H1 (cell line): ENCODE data around the gene C1QA. TPM values are rescaled to one million over a fixed set of nuclear protein-coding genes. Genes with fewer than 3 reads are reported as not detected.

Source experiments
- CTCF ChIA-PET: fragments of 300-600 bp; sonication (Branson Sonifier 250); formaldehyde crosslinking; loops from one replicate; lab custom pipeline; 2021; ENCODE audit not compliant: partially characterized antibody; lab: Charles Lee
- POLR2A ChIA-PET: fragments of 300-600 bp; sonication (Branson Sonifier 250); formaldehyde crosslinking; loops from one replicate; lab custom pipeline; 2021; ENCODE audit warnings: inconsistent platforms; ENCODE audit not compliant: partially characterized antibody; lab: Charles Lee
- DNase-seq, 2 experiments: peaks; one replicate each; pipeline versions ENCODE4 v3.0.0 to v3.0.0-alpha.2; 2010 to 2022; ENCODE audit warnings: low spot score in 2 of 2, low read depth in 1 of 2, mixed read lengths in 1 of 2
- FAIRE-seq: peaks from 2 replicates; lab custom pipeline; 2011; peaks lifted over from hg19 to GRCh38; lab: Jason Lieb, UNC
- H2AFZ ChIP-seq: 2 replicates; pipeline ENCODE4 v1.8.1; 2012; ENCODE audit warnings: low read length, inconsistent platforms
- H2AK5ac ChIP-seq: 2 replicates; pipeline ENCODE4 v1.6.1; 2013; ENCODE audit warnings: low read depth, low read length
- H2BK120ac ChIP-seq: replicated peaks from 2 replicates; pipeline ENCODE3; 2013; ENCODE audit warnings: low read depth, low read length, inconsistent platforms
- H2BK12ac ChIP-seq: 2 replicates; pipeline ENCODE4 v1.6.1; 2013; ENCODE audit warnings: low read depth, low read length
- H2BK15ac ChIP-seq: 2 replicates; pipeline ENCODE4 v1.6.1; 2013; ENCODE audit warnings: low read length
- H2BK20ac ChIP-seq: 2 replicates; pipeline ENCODE4 v1.6.1; 2013; ENCODE audit warnings: low read length
- H2BK5ac ChIP-seq: 2 replicates; pipeline ENCODE4 v1.6.1; 2013; ENCODE audit warnings: low read depth, low read length
- H3K14ac ChIP-seq: 2 replicates; pipeline ENCODE4 v1.6.1; 2013; ENCODE audit warnings: inconsistent platforms; ENCODE audit not compliant: insufficient read length
- H3K18ac ChIP-seq: 2 replicates; pipeline ENCODE4 v1.6.1; 2013; ENCODE audit warnings: low read length; ENCODE audit errors: extremely low read depth
- H3K23ac ChIP-seq: 2 replicates; pipeline ENCODE4 v1.6.1; 2013; ENCODE audit warnings: inconsistent platforms; ENCODE audit not compliant: insufficient read length
- H3K23me2 ChIP-seq: 2 replicates; pipeline ENCODE4 v1.6.1; 2013; ENCODE audit warnings: low read depth, low read length
- H3K27ac ChIP-seq: 2 replicates; pipeline ENCODE4 v1.6.1; 2011; ENCODE audit warnings: low read depth, low read length, inconsistent platforms
- H3K27me3 ChIP-seq, 4 experiments: replicated peaks in 1 of 4; 1 replicate in 1 of 4; 2 replicates in 3 of 4; pipeline versions ENCODE4 v1.6.1 to v1.8.1; 2011 to 2013; ENCODE audit warnings: low read length in 3 of 4, mild to moderate bottlenecking in 3 of 4, inconsistent platforms in 2 of 4, mixed read lengths in 2 of 4, moderate library complexity in 1 of 4; ENCODE audit not compliant: control insufficient read depth in 3 of 4, insufficient read depth in 3 of 4; ENCODE audit errors: extremely low read depth in 1 of 4
- H3K36me3 ChIP-seq, 4 experiments: 2 replicates each; pipeline versions ENCODE4 v1.6.1 to v1.8.1; 2011 to 2013; ENCODE audit warnings: mild to moderate bottlenecking in 4 of 4, low read length in 3 of 4, moderate library complexity in 2 of 4, control low read depth in 1 of 4, inconsistent platforms in 1 of 4; ENCODE audit not compliant: insufficient read depth in 4 of 4, control insufficient read depth in 2 of 4
- H3K4ac ChIP-seq: replicated peaks from 2 replicates; pipeline ENCODE3; 2013; ENCODE audit warnings: low read length, low read depth, mixed read lengths, inconsistent platforms; ENCODE audit not compliant: insufficient read length
- H3K4me1 ChIP-seq, 4 experiments: replicated peaks in 1 of 4; 1 replicate in 1 of 4; 2 replicates in 3 of 4; pipeline versions ENCODE4 v1.6.1 to v1.8.1; 2011 to 2013; ENCODE audit warnings: low read length in 3 of 4, inconsistent platforms in 2 of 4, mixed read lengths in 1 of 4; ENCODE audit not compliant: insufficient read depth in 4 of 4, control insufficient read depth in 3 of 4
- H3K4me2 ChIP-seq, 2 experiments: 2 replicates each; pipeline versions ENCODE4 v1.6.1 to v1.8.1; 2011 to 2013; ENCODE audit warnings: low read depth in 2 of 2, low read length in 2 of 2, control low read depth in 1 of 2, inconsistent platforms in 1 of 2, mild to moderate bottlenecking in 1 of 2; ENCODE audit not compliant: insufficient read depth in 1 of 2
- H3K4me3 ChIP-seq, 4 experiments: fragments of 200-600, 300-600 bp in 1 of 4; sonication (generic), shearing (Covaris generic), sonication (Bioruptor Twin) in 1 of 4; 2 replicates each; pipeline versions ENCODE4 v1.5.1 to v1.8.1; 2011 to 2016; ENCODE audit warnings: low read length in 4 of 4, low read depth in 3 of 4, control low read depth in 2 of 4, inconsistent platforms in 2 of 4, mild to moderate bottlenecking in 2 of 4, mixed read lengths in 1 of 4, moderate library complexity in 1 of 4; ENCODE audit not compliant: insufficient read depth in 2 of 4; ENCODE audit errors: extremely low read depth in 1 of 4
- H3K56ac ChIP-seq: replicated peaks from 2 replicates; pipeline ENCODE3; 2013; ENCODE audit warnings: low read depth, mild to moderate bottlenecking, mixed read lengths, low read length, inconsistent platforms; ENCODE audit not compliant: insufficient read length
- H3K79me1 ChIP-seq: 2 replicates; pipeline ENCODE4 v1.6.1; 2013; ENCODE audit warnings: low read depth, low read length, control low read depth
- H3K79me2 ChIP-seq, 2 experiments: 2 replicates each; pipeline versions ENCODE4 v1.6.1 to v1.8.1; 2012 to 2013; ENCODE audit warnings: low read length in 2 of 2, mild to moderate bottlenecking in 2 of 2, inconsistent platforms in 1 of 2; ENCODE audit not compliant: insufficient read depth in 2 of 2, control insufficient read depth in 1 of 2
- H3K9ac ChIP-seq, 4 experiments: replicated peaks in 1 of 4; 1 replicate in 1 of 4; 2 replicates in 3 of 4; pipeline versions ENCODE4 v1.6.1 to v1.8.1; 2011 to 2013; ENCODE audit warnings: low read depth in 3 of 4, low read length in 3 of 4, control low read depth in 2 of 4, mild to moderate bottlenecking in 2 of 4, moderate library complexity in 2 of 4, inconsistent platforms in 1 of 4; ENCODE audit errors: extremely low read depth in 1 of 4
- H3K9me3 ChIP-seq, 2 experiments: 2 replicates each; pipeline versions ENCODE4 v1.6.1 to v1.8.1; 2012 to 2013; ENCODE audit warnings: mild to moderate bottlenecking in 2 of 2, moderate library complexity in 2 of 2, control low read depth in 1 of 2, inconsistent platforms in 1 of 2, low read depth in 1 of 2, low read length in 1 of 2, mixed read lengths in 1 of 2; ENCODE audit not compliant: insufficient read depth in 2 of 2
- H4K20me1 ChIP-seq, 2 experiments: replicated peaks in 1 of 2; 2 replicates each; pipeline versions ENCODE3 to v1.8.1; 2011 to 2013; ENCODE audit warnings: inconsistent platforms in 2 of 2, low read length in 2 of 2, mild to moderate bottlenecking in 1 of 2; ENCODE audit not compliant: insufficient read depth in 2 of 2, control insufficient read depth in 1 of 2
- H4K5ac ChIP-seq: 2 replicates; pipeline ENCODE4 v1.6.1; 2013; ENCODE audit warnings: low read length, low read depth, mixed read lengths, inconsistent platforms; ENCODE audit not compliant: insufficient read length
- H4K8ac ChIP-seq: 2 replicates; pipeline ENCODE4 v1.8.0; 2013; ENCODE audit warnings: mild to moderate bottlenecking, moderate library complexity, low read length, inconsistent platforms; ENCODE audit not compliant: insufficient read depth; ENCODE audit errors: extremely low read depth
- H4K91ac ChIP-seq: replicated peaks from 2 replicates; pipeline ENCODE3; 2013; ENCODE audit warnings: low read length, mixed read lengths, inconsistent platforms; ENCODE audit not compliant: insufficient read length
- ASH2L ChIP-seq: fragments of 200-600, 300-600 bp; sonication (generic); IDR thresholded peaks from one replicate; pipeline ENCODE4 v1.7.1; 2017; ENCODE audit warnings: low read length
- CEBPB ChIP-seq: IDR thresholded peaks from 2 replicates; pipeline ENCODE4 v1.6.1; 2012; ENCODE audit warnings: low read depth, low read length
- EGR1 ChIP-seq: IDR thresholded peaks from 2 replicates; pipeline ENCODE4 v1.6.1; 2011; ENCODE audit warnings: low read depth, low read length, borderline replicate concordance
- EP300 ChIP-seq, 2 experiments: IDR thresholded peaks; 1 replicate in 1 of 2; 2 replicates in 1 of 2; pipeline ENCODE4 v1.6.1; 2011 to 2012; ENCODE audit warnings: low read depth in 2 of 2, low read length in 2 of 2, mild to moderate bottlenecking in 2 of 2, borderline replicate concordance in 1 of 2, inconsistent platforms in 1 of 2, moderate library complexity in 1 of 2
- KDM1A ChIP-seq: fragments of 200-600, 300-600 bp; sonication (generic); IDR thresholded peaks from 2 replicates; pipeline ENCODE4 v1.7.1; 2016; ENCODE audit warnings: mild to moderate bottlenecking, low read length, borderline replicate concordance
- KDM5A ChIP-seq: fragments of 200-600 bp; IDR thresholded peaks from 2 replicates; pipeline ENCODE4 v1.7.1; 2012; ENCODE audit warnings: mild to moderate bottlenecking, low read length, inconsistent platforms, mixed read lengths
- MAFK ChIP-seq: IDR thresholded peaks from 2 replicates; pipeline ENCODE4 v1.6.1; 2012; ENCODE audit warnings: low read depth, mild to moderate bottlenecking, improper control_type of control experiment, low read length
- WGBS, 2 experiments: shearing (Covaris generic) in 1 of 2; methylation state at CpG; one replicate each; pipeline versions ENCODE4 v1.1.6 to v1.1.7; 2013 to 2015; ENCODE audit warnings: low lambda C conversion rate in 2 of 2, mixed read lengths in 2 of 2, inconsistent platforms in 1 of 2, low coverage in 1 of 2, missing lambda C conversion rate in 1 of 2; ENCODE audit not compliant: insufficient replicate concordance in 2 of 2, insufficient coverage in 1 of 2, insufficient read length in 1 of 2; ENCODE audit errors: extremely low coverage in 1 of 2, missing lambda C conversion rate in 1 of 2; 5-methylcytosine and 5-hydroxymethylcytosine counted together
- polyA plus RNA-seq, 7 experiments: library from polyadenylated mRNA; depleted of rRNA in 3 of 7; stranded (reverse) in 5 of 7; unstranded in 2 of 7; fragments of >200 nt in 5 of 7; fragments of 200-250 nt in 2 of 7; gene quantifications; 1 replicate in 5 of 7; 2 replicates in 1 of 7; 4 replicates in 1 of 7; pipeline versions ENCODE4 v1.2.1 to v1.2.3, GENCODE V29; 2011 to 2013; ENCODE audit warnings: missing spikeins in 2 of 7, mixed read lengths in 2 of 7
- total RNA-seq: library from RNA; stranded (reverse); fragmentation: NEBNext Ultra II Directional; extraction: Animal tissue kit (Norgen Biotek cat#: 25700); gene quantifications from 2 replicates; pipeline ENCODE4 v1.2.1, GENCODE V29; 2021
- TF ChIP-seq, protein P1 (sequence below): IDR thresholded peaks from 2 replicates; pipeline ENCODE4 v1.6.1; 2011; ENCODE audit warnings: low read depth, mild to moderate bottlenecking, low read length; ENCODE audit not compliant: insufficient read depth

The C1QA gene
- total and polyA plus RNA-seq, 2 of the 8 experiments (the other 6 are each of a cell fraction or from before 2014, with no cell fraction given), result not detected

DNA sequence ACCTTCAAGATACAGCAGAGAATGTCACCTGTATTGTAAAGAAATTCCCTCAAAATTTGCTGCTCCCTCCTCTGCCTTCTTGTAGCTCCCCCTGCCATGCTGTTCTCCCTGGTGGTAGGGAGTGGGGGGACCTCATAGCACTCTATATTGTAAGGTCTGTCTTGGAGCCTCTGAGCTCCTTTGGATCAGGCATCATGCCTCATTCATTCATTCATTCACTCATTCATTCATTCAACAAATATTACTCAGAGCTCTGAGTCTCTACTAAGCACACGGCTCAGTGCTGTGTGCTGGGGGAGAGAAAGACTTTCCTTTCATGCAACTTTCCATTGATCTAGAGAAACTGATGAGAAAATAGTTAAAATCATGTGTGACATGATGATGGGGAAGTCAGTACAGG lies 47.1 kb downstream of the C1QA start:
- 100% methylated on average over 1 of the region's 1 CpG; no CpG with 5 or more reads in 1 of the 2 experiments for WGBS, 2 experiments
- TF ChIP-seq EP300 (IDR thresholded peaks at IDR 0.05; ENCODE audit: borderline replicate concordance in 1 of 2, low read depth in 2 of 2, low read length in 2 of 2) (no peak), CEBPB (no peak), MAFK (no peak), KDM5A (no peak), KDM1A (no peak), EGR1 (no peak), ASH2L (no peak)
- TF ChIP-seq, protein P1, sequence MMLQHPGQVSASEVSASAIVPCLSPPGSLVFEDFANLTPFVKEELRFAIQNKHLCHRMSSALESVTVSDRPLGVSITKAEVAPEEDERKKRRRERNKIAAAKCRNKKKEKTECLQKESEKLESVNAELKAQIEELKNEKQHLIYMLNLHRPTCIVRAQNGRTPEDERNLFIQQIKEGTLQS, result no peak
- H3K4ac ChIP-seq, result no peak overlapping the region
- H3K14ac ChIP-seq, result no peak overlapping the region
- H3K18ac ChIP-seq, result no peak overlapping the region
- POLR2A ChIA-PET, result interaction anchor here (1.5 kb wide), 1 partner anchor 16 kb away, joined by 4 read pairs; no protein-coding TSS in a partner anchor
- no peak overlapping the region for H4K8ac ChIP-seq
- no peak overlapping the region for H2BK15ac ChIP-seq
- CTCF ChIA-PET, result interaction anchor here (0.7 to 3.8 kb wide), 8 partner anchors 9 to 289 kb away, joined by 3 to 22 read pairs (median 5); partner anchors contain the start of gene LACTBL1
- no peak overlapping the region for H2BK120ac ChIP-seq
- no peak overlapping the region for H2BK12ac ChIP-seq
- H3K27me3 ChIP-seq, result no peaks in the 10 kb centered on the region
- DNase-seq (no peak), FAIRE-seq (no peak)
- no peak overlapping the region for H2AK5ac ChIP-seq
- H3K9ac ChIP-seq, result no peak overlapping the region
- no peak overlapping the region for H2BK5ac ChIP-seq
- no peak overlapping the region for H4K5ac ChIP-seq
- no peaks in the 10 kb centered on the region for H3K79me1 ChIP-seq
- peaks cover 0 to 7% (median 3%) of the 10 kb centered on the region in 4 experiments; a peak in 2 of 7 replicates for H3K4me1 ChIP-seq
- H3K56ac ChIP-seq, result no peak overlapping the region
- H3K23ac ChIP-seq, result no peak overlapping the region
- H3K4me3 ChIP-seq, result no peak overlapping the region
- peaks cover 0 to 7% of the 10 kb centered on the region in 2 experiments for H4K20me1 ChIP-seq
- H4K91ac ChIP-seq, result no peak overlapping the region
- H3K9me3 ChIP-seq, result no peaks in the 10 kb centered on the region
- H3K23me2 ChIP-seq, result peaks cover 7% of the 10 kb centered on the region; the same call in 1 of the 2 replicates
- no peaks in the 10 kb centered on the region; a peak in 1 of 4 replicates for H3K79me2 ChIP-seq
- no peak overlapping the region for H3K27ac ChIP-seq
- no peak overlapping the region for H2BK20ac ChIP-seq
- H3K4me2 ChIP-seq, result no peak overlapping the region
- H2AFZ ChIP-seq, result no peak overlapping the region
- no peaks in the 10 kb centered on the region; a peak in 1 of 8 replicates for H3K36me3 ChIP-seq
